Keratinocyte (primary cell): ENCODE data around the gene LHFPL4.

ENCODE experiments used
- EZH2 ChIP-seq: IDR thresholded peaks from one replicate; pipeline ENCODE4 v1.6.1; 2012; ENCODE audit warnings: inconsistent platforms, mild to moderate bottlenecking, low read length, moderate library complexity
- TF ChIP-seq, protein P1 (sequence below), 3 experiments: IDR thresholded peaks in 1 of 3; conservative IDR thresholded peaks in 1 of 3; optimal IDR thresholded peaks in 1 of 3; 2 replicates in 2 of 3; 3 replicates in 1 of 3; pipeline versions ENCODE3 to v1.5.1; 2011; ENCODE audit warnings: low read length in 3 of 3, mild to moderate bottlenecking in 3 of 3, moderate library complexity in 2 of 3, control low read depth in 1 of 3, inconsistent platforms in 1 of 3; ENCODE audit not compliant: insufficient read depth in 2 of 3; ENCODE audit errors: extremely low read depth in 1 of 3

DNA sequence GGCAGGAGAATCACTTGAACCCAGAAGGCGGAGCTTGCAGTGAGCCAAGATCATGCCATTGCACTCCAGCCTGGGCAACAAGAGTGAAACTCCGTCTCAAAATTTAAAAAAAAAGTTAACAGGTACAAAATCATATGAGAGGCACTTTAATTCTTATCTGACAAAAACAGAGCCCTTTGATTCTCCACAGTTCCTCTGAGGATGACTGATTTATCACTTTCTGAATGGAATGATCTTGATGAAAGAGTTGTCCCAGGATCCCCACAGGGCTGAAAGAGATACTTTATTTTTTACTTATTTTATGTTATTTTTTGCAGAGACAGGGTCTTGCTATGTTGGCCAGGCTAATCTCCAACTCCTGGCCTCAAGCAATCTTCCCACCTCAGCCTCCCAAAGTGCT lies 4.0 kb downstream of the LHFPL4 start:
- TF ChIP-seq, protein P1, sequence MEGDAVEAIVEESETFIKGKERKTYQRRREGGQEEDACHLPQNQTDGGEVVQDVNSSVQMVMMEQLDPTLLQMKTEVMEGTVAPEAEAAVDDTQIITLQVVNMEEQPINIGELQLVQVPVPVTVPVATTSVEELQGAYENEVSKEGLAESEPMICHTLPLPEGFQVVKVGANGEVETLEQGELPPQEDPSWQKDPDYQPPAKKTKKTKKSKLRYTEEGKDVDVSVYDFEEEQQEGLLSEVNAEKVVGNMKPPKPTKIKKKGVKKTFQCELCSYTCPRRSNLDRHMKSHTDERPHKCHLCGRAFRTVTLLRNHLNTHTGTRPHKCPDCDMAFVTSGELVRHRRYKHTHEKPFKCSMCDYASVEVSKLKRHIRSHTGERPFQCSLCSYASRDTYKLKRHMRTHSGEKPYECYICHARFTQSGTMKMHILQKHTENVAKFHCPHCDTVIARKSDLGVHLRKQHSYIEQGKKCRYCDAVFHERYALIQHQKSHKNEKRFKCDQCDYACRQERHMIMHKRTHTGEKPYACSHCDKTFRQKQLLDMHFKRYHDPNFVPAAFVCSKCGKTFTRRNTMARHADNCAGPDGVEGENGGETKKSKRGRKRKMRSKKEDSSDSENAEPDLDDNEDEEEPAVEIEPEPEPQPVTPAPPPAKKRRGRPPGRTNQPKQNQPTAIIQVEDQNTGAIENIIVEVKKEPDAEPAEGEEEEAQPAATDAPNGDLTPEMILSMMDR (optimal IDR thresholded peaks at IDR 0.05 in 1 of 3, IDR thresholded peaks at IDR 0.05 in 1 of 3, conservative IDR thresholded peaks at IDR 0.05 in 1 of 3; ENCODE audit: extremely low read depth in 1 of 3, insufficient read depth in 2 of 3, low read length in 3 of 3), result no peak
- TF ChIP-seq EZH2, result no peak
